ENCODE measurements around the gene DNAJB2. TPM values are rescaled to one million over a fixed set of nuclear protein-coding genes. Genes with fewer than 3 reads are reported as not detected.

DNAJB2 gene
- total and polyA plus RNA-seq, 2 of the 8 experiments (the other 6 are each of a cell fraction or from before 2014, with no cell fraction given) = 21.0 to 26.3 TPM

- TF ChIP-seq RBBP5 (IDR thresholded peaks at IDR 0.05; ENCODE audit: borderline replicate concordance, low read depth, low read length) = no peak; the same call in 1 of the 2 replicates
- no peak for TF ChIP-seq BRCA1 (IDR thresholded peaks at IDR 0.05; ENCODE audit: low read depth, low read length)
- no peak for TF ChIP-seq SIX5 (IDR thresholded peaks at IDR 0.05; ENCODE audit: low read depth, low read length)
- TF ChIP-seq FOSL1 (IDR thresholded peaks at IDR 0.05; ENCODE audit: insufficient read depth, low read depth, low read length) = no peak
- TF ChIP-seq PHF8 (conservative IDR thresholded peaks at IDR 0.05; ENCODE audit: low read depth, low read length) = peak; percentile 7; the same call in 1 of the 2 replicates
- no peak; the same call in 1 of the 2 replicates for TF ChIP-seq YY1 (IDR thresholded peaks at IDR 0.05; ENCODE audit: low read depth, low read length)
- no peak for TF ChIP-seq SP4 (IDR thresholded peaks at IDR 0.05; ENCODE audit: low read length)
- TF ChIP-seq CTCF (IDR thresholded peaks at IDR 0.05; ENCODE audit: control extremely low read depth in 1 of 3, insufficient read depth in 1 of 3, low read depth in 1 of 3, low read length in 3 of 3) = no peak
- no peak for TF ChIP-seq CEBPB (IDR thresholded peaks at IDR 0.05; ENCODE audit: low read depth, low read length)
- peak; percentile 36; the same call in 1 of the 2 replicates for TF ChIP-seq MAFK (IDR thresholded peaks at IDR 0.05; ENCODE audit: low read depth, low read length)
- TF ChIP-seq CBX5 (IDR thresholded peaks at IDR 0.05; ENCODE audit: low read depth, low read length) = no peak
- peak; percentile 44; the same call in 1 of the 2 replicates for TF ChIP-seq TAF1 (IDR thresholded peaks at IDR 0.05; ENCODE audit: low read depth, low read length)
- TF ChIP-seq TBP (IDR thresholded peaks at IDR 0.05; ENCODE audit: low read depth, low read length) = peak; percentile 55; the same call in 1 of the 2 replicates
- no peak for TF ChIP-seq JUND (IDR thresholded peaks at IDR 0.05; ENCODE audit: low read length)
- TF ChIP-seq ASH2L (IDR thresholded peaks at IDR 0.05; ENCODE audit: low read length) = peak; percentile 67
- TF ChIP-seq GTF2F1 (IDR thresholded peaks at IDR 0.05; ENCODE audit: borderline replicate concordance, low read depth, low read length) = no peak
- no peak for TF ChIP-seq HDAC6 (IDR thresholded peaks at IDR 0.05; ENCODE audit: low read depth, low read length)
- TF ChIP-seq HDAC2 (IDR thresholded peaks at IDR 0.05; ENCODE audit: borderline replicate concordance in 1 of 2, low read depth in 2 of 2, low read length in 2 of 2) = no peak
- no peak for TF ChIP-seq POU5F1 (IDR thresholded peaks at IDR 0.05; ENCODE audit: low read depth, low read length)
- TF ChIP-seq, protein P1, sequence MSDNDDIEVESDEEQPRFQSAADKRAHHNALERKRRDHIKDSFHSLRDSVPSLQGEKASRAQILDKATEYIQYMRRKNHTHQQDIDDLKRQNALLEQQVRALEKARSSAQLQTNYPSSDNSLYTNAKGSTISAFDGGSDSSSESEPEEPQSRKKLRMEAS (IDR thresholded peaks at IDR 0.05) = peak; percentile 98
- TF ChIP-seq EP300 (IDR thresholded peaks at IDR 0.05; ENCODE audit: borderline replicate concordance in 1 of 2, low read depth in 2 of 2, low read length in 2 of 2) = peak in 1 of 2 experiments; percentile 48; a peak in 1 of 3 replicates
Observed at GRCh38 chr2:219252900-219253752, 26.0 kb upstream of the DNAJB2 start, which contains the start of gene TUBA4B (continued).

All from H1 (cell line).